H1 (cell line): ENCODE data around the gene DOCK10.

ENCODE experiments used
- CHD2 ChIP-seq: IDR thresholded peaks from 2 replicates; pipeline ENCODE4 v1.6.1; 2012; ENCODE audit warnings: low read length, improper control_type of control experiment
- KDM4A ChIP-seq: IDR thresholded peaks from one replicate; pipeline ENCODE4 v1.7.1; 2012; ENCODE audit warnings: low read depth, mild to moderate bottlenecking, moderate library complexity, low read length, inconsistent platforms; ENCODE audit not compliant: severe bottlenecking
- SP2 ChIP-seq: IDR thresholded peaks from 2 replicates; pipeline ENCODE4 v1.6.1; 2012; ENCODE audit warnings: mild to moderate bottlenecking, low read length, inconsistent platforms

GRCh38 chr2:224944707-224945547 lies 97.3 kb downstream of the DOCK10 start:
- TF ChIP-seq KDM4A, result no peak
- no peak for TF ChIP-seq SP2
- TF ChIP-seq CHD2, result no peak
